ENCODE data around the gene DYRK2. TPM values are rescaled to one million over a fixed set of nuclear protein-coding genes. Genes with fewer than 3 reads are reported as not detected.
"Not testable (repeated sequence)": the region's sequence is repeated elsewhere in the genome, so short reads cannot be mapped to it uniquely, and the experiment has no call there.

DYRK2 gene
- polyA plus RNA-seq, 3 donors, result 3.7 to 5.3 (median 3.8) TPM

GRCh38 chr12:67665679-67666078, 17.1 kb downstream of the DYRK2 start:
- WGBS, 3 donors, result 78 to 90% (median 88%) methylated on average over 1 of the region's 1 CpG
- H3K27ac ChIP-seq (ENCODE audit: low read depth, low read length), result no peak overlapping the region

- no peak overlapping the region for H3K27ac ChIP-seq (ENCODE audit: low read depth, low read length)
These were observed 18.1 kb downstream of the DYRK2 start for GRCh38 chr12:67666605-67667004.

GRCh38 chr12:67667276-67668073, 18.9 kb downstream of the DYRK2 start:
- WGBS, 3 donors, result 47 to 68% (median 53%) methylated on average over 8 of the region's 8 CpGs
- no peak overlapping the region for H3K27ac ChIP-seq (ENCODE audit: low read depth, low read length)

More at GRCh38 chr12:67666605-67667004, 18.1 kb downstream of the DYRK2 start:
- 34 to 56% (median 45%) methylated on average over 1 of the region's 1 CpG for WGBS, 3 donors

- WGBS, 3 donors, result 90 to 96% (median 93%) methylated on average over 6 of the region's 6 CpGs
These were observed 20.8 kb downstream of the DYRK2 start for GRCh38 chr12:67669217-67669933.

GRCh38 chr12:67669934-67670631, 21.5 kb downstream of the DYRK2 start:
- H3K27ac ChIP-seq (ENCODE audit: low read depth, low read length), result no peak overlapping the region
- WGBS, 3 donors, result 71 to 86% (median 80%) methylated on average over 4 of the region's 4 CpGs

More at GRCh38 chr12:67669217-67669933, 20.8 kb downstream of the DYRK2 start:
- no peak overlapping the region for H3K27ac ChIP-seq (ENCODE audit: low read depth, low read length)

- WGBS, 3 donors, result 75 to 86% (median 83%) methylated on average over 2 of the region's 2 CpGs
- H3K27ac ChIP-seq (ENCODE audit: low read depth, low read length), result no peak overlapping the region
These were observed 22.9 kb downstream of the DYRK2 start for GRCh38 chr12:67671419-67671818.

- H3K27ac ChIP-seq (ENCODE audit: low read depth, low read length), result no peak overlapping the region
- WGBS, 3 donors, result 47 to 81% (median 80%) methylated on average over 3 of the region's 3 CpGs
These were observed 23.3 kb downstream of the DYRK2 start for GRCh38 chr12:67671892-67672291.

GRCh38 chr12:67672507-67672906, 24.0 kb downstream of the DYRK2 start:
- H3K27ac ChIP-seq (ENCODE audit: low read depth, low read length), result not testable (repeated sequence)
- WGBS, 3 donors, result 82 to 90% (median 84%) methylated on average over 2 of the region's 2 CpGs

- WGBS, 3 donors, result 88 to 95% (median 91%) methylated on average over 4 of the region's 4 CpGs
- H3K27ac ChIP-seq (ENCODE audit: low read depth, low read length), result not testable (repeated sequence)
These were observed 25.0 kb downstream of the DYRK2 start for GRCh38 chr12:67673509-67673908.

- WGBS, 3 donors, result 95% methylated on average over 3 of the region's 3 CpGs
- H3K27ac ChIP-seq (ENCODE audit: low read depth, low read length), result no peak overlapping the region
These were observed 25.9 kb downstream of the DYRK2 start for GRCh38 chr12:67674417-67674816.

- no peak overlapping the region for H3K27ac ChIP-seq (ENCODE audit: low read depth, low read length)
These were observed 28.1 kb downstream of the DYRK2 start for GRCh38 chr12:67676624-67677023.

GRCh38 chr12:67677166-67677565, 28.6 kb downstream of the DYRK2 start:
- WGBS, 3 donors, result 87 to 96% (median 93%) methylated on average over 3 of the region's 3 CpGs
- H3K27ac ChIP-seq (ENCODE audit: low read depth, low read length), result no peak overlapping the region

GRCh38 chr12:67681105-67681778, 32.7 kb downstream of the DYRK2 start:
- H3K27ac ChIP-seq (ENCODE audit: low read depth, low read length), result no peak overlapping the region
- 69 to 76% (median 70%) methylated on average over 4 of the region's 4 CpGs for WGBS, 3 donors

- WGBS, 3 donors, result 83 to 89% (median 87%) methylated on average over 1 of the region's 1 CpG
- H3K27ac ChIP-seq (ENCODE audit: low read depth, low read length), result no peak overlapping the region
These were observed 33.5 kb downstream of the DYRK2 start for GRCh38 chr12:67681941-67682620.

- WGBS, 3 donors, result 17 to 81% (median 22%) methylated on average over 1 of the region's 1 CpG
- H3K27ac ChIP-seq (ENCODE audit: low read depth, low read length), result no peak overlapping the region
These were observed 40.8 kb downstream of the DYRK2 start for GRCh38 chr12:67689385-67689784.

GRCh38 chr12:67690656-67691055, 42.1 kb downstream of the DYRK2 start:
- 81 to 88% (median 85%) methylated on average over 1 of the region's 1 CpG for WGBS, 3 donors
- H3K27ac ChIP-seq (ENCODE audit: low read depth, low read length), result no peak overlapping the region

GRCh38 chr12:67691220-67691619, 42.7 kb downstream of the DYRK2 start:
- no peak overlapping the region for H3K27ac ChIP-seq (ENCODE audit: low read depth, low read length)
- WGBS, 3 donors, result 83 to 94% (median 87%) methylated on average over 5 of the region's 5 CpGs

- WGBS, 3 donors, result 92 to 96% (median 94%) methylated on average over 3 of the region's 3 CpGs
- no peak overlapping the region for H3K27ac ChIP-seq (ENCODE audit: low read depth, low read length)
These were observed 43.6 kb downstream of the DYRK2 start for GRCh38 chr12:67692135-67692534.

All from adipose tissue (tissue), 3 donors.